ENCODE results near the gene CEPT1. TPM values are rescaled to one million over a fixed set of nuclear protein-coding genes. Genes with fewer than 3 reads are reported as not detected.

The CEPT1 gene
- total and polyA plus RNA-seq, 9 of the 15 experiments (the other 6 are each of a cell fraction or from before 2014, with no cell fraction given): 24.4 to 72.6 (median 42.4) TPM

DNA sequence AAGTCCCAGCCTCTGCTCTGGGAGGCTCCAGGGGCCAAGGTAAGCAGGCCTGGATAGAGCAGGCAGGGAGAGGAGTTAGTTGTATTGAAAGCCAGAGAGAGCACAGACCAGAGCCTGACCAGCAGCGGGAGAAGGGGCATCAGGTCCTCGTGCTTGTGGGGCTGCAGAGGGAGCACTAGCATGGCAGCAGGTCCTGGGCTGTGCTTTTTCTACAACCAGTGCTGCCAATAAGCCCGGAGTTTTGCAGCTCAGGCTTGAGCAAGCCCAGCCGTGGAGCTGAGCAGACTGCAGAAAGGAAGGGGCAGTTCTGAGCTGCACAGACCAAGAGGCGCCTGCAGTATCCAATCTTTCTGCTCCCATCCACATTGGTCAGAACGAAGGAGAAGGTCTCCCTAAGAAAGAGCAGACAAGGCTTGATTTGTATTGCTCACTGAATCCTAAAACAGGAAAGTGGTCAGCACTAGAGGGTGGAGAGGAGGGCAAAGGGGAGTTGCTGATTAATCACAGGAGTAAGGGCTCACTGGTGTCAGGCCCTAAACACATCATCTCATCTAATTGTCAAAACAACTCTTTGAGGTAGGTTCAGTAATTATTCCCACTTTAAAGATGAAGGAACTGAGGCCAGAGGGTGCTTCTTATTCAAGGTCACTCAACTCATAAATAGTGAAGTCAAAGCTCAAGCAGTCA lies 57.7 kb downstream of the CEPT1 start:
- no peaks in the 10 kb centered on the region for H3K9me3 ChIP-seq (replicated peaks; ENCODE audit: control insufficient read depth, insufficient read depth, low read depth, low read length)
- POLR2A ChIA-PET: interaction anchor here (1.1 kb wide), 3 partner anchors 10 to 64 kb away, joined by 3 to 5 read pairs (median 3); no protein-coding TSS in a partner anchor
- H3K4me2 ChIP-seq (ENCODE audit: insufficient read depth, low read length): no peak overlapping the region
- no peak overlapping the region for H3K27ac ChIP-seq (ENCODE audit: extremely low read depth, low read depth, low read length)
- H3K4me1 ChIP-seq (replicated peaks in 1 of 2; ENCODE audit: control insufficient read depth in 2 of 2, insufficient read depth in 2 of 2, low read length in 2 of 2): peaks cover 13 to 25% of the 10 kb centered on the region in 2 experiments; a peak in 4 of 5 replicates
- no peaks in the 10 kb centered on the region for H3K36me3 ChIP-seq (ENCODE audit: control insufficient read depth, insufficient read depth, low read length)
- in situ Hi-C loops (cut with MboI): no loop called here
- no peaks in the 10 kb centered on the region for H4K20me1 ChIP-seq (replicated peaks; ENCODE audit: control insufficient read depth, insufficient read depth, low read length)
- ATAC-seq: peak; percentile 81
- H3K9me1 ChIP-seq (ENCODE audit: control insufficient read depth, insufficient read depth, low read length): no peaks in the 10 kb centered on the region
- H3K79me2 ChIP-seq (ENCODE audit: control insufficient read depth, insufficient read depth, low read length): no peaks in the 10 kb centered on the region
- intact Hi-C loops (cut with micrococcal nuclease): no loop called here
- H3K9ac ChIP-seq (ENCODE audit: insufficient read depth in 1 of 2, low read depth in 2 of 2, low read length in 2 of 2): 0 out of 4 replicates have a peak overlapping the region, but pooled peaks of 1 of the 2 experiments have one; percentile 6
- CTCF ChIA-PET (ENCODE audit: low intra/inter-chr PET ratio): no interaction called here
- no peak overlapping the region for H3K4me3 ChIP-seq
- peak; percentile 64 for FAIRE-seq
- H3K27me3 ChIP-seq (ENCODE audit: control insufficient read depth in 2 of 2, insufficient read depth in 2 of 2, low read length in 2 of 2): no peaks in the 10 kb centered on the region; a peak in 1 of 5 replicates
- DNase-seq (ENCODE audit: extremely low read depth in 1 of 4, low spot score in 3 of 4): peak; percentile 40 to 68 (median 50)
- 33% methylated on average over 5 of the region's 6 CpGs for WGBS (ENCODE audit: insufficient coverage, low coverage, missing lambda C conversion rate)
- no peak overlapping the region for H2AFZ ChIP-seq (ENCODE audit: low read depth, low read length)
- no TSS peak for BruUV-seq (replicated peaks)
- TF ChIP-seq, protein P1, sequence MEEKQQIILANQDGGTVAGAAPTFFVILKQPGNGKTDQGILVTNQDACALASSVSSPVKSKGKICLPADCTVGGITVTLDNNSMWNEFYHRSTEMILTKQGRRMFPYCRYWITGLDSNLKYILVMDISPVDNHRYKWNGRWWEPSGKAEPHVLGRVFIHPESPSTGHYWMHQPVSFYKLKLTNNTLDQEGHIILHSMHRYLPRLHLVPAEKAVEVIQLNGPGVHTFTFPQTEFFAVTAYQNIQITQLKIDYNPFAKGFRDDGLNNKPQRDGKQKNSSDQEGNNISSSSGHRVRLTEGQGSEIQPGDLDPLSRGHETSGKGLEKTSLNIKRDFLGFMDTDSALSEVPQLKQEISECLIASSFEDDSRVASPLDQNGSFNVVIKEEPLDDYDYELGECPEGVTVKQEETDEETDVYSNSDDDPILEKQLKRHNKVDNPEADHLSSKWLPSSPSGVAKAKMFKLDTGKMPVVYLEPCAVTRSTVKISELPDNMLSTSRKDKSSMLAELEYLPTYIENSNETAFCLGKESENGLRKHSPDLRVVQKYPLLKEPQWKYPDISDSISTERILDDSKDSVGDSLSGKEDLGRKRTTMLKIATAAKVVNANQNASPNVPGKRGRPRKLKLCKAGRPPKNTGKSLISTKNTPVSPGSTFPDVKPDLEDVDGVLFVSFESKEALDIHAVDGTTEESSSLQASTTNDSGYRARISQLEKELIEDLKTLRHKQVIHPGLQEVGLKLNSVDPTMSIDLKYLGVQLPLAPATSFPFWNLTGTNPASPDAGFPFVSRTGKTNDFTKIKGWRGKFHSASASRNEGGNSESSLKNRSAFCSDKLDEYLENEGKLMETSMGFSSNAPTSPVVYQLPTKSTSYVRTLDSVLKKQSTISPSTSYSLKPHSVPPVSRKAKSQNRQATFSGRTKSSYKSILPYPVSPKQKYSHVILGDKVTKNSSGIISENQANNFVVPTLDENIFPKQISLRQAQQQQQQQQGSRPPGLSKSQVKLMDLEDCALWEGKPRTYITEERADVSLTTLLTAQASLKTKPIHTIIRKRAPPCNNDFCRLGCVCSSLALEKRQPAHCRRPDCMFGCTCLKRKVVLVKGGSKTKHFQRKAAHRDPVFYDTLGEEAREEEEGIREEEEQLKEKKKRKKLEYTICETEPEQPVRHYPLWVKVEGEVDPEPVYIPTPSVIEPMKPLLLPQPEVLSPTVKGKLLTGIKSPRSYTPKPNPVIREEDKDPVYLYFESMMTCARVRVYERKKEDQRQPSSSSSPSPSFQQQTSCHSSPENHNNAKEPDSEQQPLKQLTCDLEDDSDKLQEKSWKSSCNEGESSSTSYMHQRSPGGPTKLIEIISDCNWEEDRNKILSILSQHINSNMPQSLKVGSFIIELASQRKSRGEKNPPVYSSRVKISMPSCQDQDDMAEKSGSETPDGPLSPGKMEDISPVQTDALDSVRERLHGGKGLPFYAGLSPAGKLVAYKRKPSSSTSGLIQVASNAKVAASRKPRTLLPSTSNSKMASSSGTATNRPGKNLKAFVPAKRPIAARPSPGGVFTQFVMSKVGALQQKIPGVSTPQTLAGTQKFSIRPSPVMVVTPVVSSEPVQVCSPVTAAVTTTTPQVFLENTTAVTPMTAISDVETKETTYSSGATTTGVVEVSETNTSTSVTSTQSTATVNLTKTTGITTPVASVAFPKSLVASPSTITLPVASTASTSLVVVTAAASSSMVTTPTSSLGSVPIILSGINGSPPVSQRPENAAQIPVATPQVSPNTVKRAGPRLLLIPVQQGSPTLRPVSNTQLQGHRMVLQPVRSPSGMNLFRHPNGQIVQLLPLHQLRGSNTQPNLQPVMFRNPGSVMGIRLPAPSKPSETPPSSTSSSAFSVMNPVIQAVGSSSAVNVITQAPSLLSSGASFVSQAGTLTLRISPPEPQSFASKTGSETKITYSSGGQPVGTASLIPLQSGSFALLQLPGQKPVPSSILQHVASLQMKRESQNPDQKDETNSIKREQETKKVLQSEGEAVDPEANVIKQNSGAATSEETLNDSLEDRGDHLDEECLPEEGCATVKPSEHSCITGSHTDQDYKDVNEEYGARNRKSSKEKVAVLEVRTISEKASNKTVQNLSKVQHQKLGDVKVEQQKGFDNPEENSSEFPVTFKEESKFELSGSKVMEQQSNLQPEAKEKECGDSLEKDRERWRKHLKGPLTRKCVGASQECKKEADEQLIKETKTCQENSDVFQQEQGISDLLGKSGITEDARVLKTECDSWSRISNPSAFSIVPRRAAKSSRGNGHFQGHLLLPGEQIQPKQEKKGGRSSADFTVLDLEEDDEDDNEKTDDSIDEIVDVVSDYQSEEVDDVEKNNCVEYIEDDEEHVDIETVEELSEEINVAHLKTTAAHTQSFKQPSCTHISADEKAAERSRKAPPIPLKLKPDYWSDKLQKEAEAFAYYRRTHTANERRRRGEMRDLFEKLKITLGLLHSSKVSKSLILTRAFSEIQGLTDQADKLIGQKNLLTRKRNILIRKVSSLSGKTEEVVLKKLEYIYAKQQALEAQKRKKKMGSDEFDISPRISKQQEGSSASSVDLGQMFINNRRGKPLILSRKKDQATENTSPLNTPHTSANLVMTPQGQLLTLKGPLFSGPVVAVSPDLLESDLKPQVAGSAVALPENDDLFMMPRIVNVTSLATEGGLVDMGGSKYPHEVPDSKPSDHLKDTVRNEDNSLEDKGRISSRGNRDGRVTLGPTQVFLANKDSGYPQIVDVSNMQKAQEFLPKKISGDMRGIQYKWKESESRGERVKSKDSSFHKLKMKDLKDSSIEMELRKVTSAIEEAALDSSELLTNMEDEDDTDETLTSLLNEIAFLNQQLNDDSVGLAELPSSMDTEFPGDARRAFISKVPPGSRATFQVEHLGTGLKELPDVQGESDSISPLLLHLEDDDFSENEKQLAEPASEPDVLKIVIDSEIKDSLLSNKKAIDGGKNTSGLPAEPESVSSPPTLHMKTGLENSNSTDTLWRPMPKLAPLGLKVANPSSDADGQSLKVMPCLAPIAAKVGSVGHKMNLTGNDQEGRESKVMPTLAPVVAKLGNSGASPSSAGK (IDR thresholded peaks at IDR 0.05): peak; percentile 33; the same call in 1 of the 2 replicates
- TF ChIP-seq ZNF212 (CRISPR knock-in tag; IDR thresholded peaks at IDR 0.05): no peak
- TF ChIP-seq, protein P2, sequence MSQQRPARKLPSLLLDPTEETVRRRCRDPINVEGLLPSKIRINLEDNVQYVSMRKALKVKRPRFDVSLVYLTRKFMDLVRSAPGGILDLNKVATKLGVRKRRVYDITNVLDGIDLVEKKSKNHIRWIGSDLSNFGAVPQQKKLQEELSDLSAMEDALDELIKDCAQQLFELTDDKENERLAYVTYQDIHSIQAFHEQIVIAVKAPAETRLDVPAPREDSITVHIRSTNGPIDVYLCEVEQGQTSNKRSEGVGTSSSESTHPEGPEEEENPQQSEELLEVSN (IDR thresholded peaks at IDR 0.05; ENCODE audit: borderline replicate concordance in 1 of 2, extremely low read depth in 1 of 2, insufficient read depth in 1 of 2, insufficient read length in 1 of 2, low read depth in 1 of 2, low read length in 1 of 2, poor library complexity in 1 of 2, severe bottlenecking in 1 of 2): peak in 1 of 2 experiments; percentile 43
- TF ChIP-seq RAD21 (CRISPR knock-in tag; conservative IDR thresholded peaks at IDR 0.05 in 1 of 2, IDR thresholded peaks at IDR 0.05 in 1 of 2): peak; percentile 53 to 71
- no peak for TF ChIP-seq YY1 (IDR thresholded peaks at IDR 0.05; ENCODE audit: borderline replicate concordance in 1 of 3, control insufficient read depth in 1 of 3, extremely low read depth in 1 of 3, insufficient read depth in 3 of 3, insufficient read length in 1 of 3, insufficient replicate concordance in 2 of 3, low read depth in 1 of 3, low read length in 2 of 3)
- peak; percentile 28; the same call in 1 of the 2 replicates for TF ChIP-seq ESRRA (IDR thresholded peaks at IDR 0.05; ENCODE audit: borderline replicate concordance, low read depth)

Data from K562 (cell line).